ENCODE measurements around the gene HARS1.

GRCh38 chr5:140671472-140672125 is 19.6 kb downstream of the HARS1 start:
- TF ChIP-seq ATF2 (CRISPR knock-in tag; IDR thresholded peaks at IDR 0.05; ENCODE audit: borderline replicate concordance, low read depth), result no peak
- TF ChIP-seq, protein P1, sequence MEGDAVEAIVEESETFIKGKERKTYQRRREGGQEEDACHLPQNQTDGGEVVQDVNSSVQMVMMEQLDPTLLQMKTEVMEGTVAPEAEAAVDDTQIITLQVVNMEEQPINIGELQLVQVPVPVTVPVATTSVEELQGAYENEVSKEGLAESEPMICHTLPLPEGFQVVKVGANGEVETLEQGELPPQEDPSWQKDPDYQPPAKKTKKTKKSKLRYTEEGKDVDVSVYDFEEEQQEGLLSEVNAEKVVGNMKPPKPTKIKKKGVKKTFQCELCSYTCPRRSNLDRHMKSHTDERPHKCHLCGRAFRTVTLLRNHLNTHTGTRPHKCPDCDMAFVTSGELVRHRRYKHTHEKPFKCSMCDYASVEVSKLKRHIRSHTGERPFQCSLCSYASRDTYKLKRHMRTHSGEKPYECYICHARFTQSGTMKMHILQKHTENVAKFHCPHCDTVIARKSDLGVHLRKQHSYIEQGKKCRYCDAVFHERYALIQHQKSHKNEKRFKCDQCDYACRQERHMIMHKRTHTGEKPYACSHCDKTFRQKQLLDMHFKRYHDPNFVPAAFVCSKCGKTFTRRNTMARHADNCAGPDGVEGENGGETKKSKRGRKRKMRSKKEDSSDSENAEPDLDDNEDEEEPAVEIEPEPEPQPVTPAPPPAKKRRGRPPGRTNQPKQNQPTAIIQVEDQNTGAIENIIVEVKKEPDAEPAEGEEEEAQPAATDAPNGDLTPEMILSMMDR (IDR thresholded peaks at IDR 0.05), result no peak
- no peak for TF ChIP-seq TCF7 (CRISPR knock-in tag; IDR thresholded peaks at IDR 0.05; ENCODE audit: low read depth)
